H7 (cell line): ENCODE measurements around the gene PCDHGA4. TPM values are rescaled to one million over a fixed set of nuclear protein-coding genes. Genes with fewer than 3 reads are reported as not detected.
"Not testable (repeated sequence)": the region's sequence is repeated elsewhere in the genome, so short reads cannot be mapped to it uniquely, and the experiment has no call there.

ENCODE experiments used
- DNase-seq: peaks from one replicate; pipeline ENCODE4 v3.0.0; 2012
- H3K27me3 ChIP-seq: 2 replicates; pipeline ENCODE4 v1.6.0; 2011; ENCODE audit warnings: mild to moderate bottlenecking, low read length; ENCODE audit not compliant: control insufficient read depth, insufficient read depth
- H3K36me3 ChIP-seq: replicated peaks from 2 replicates; pipeline ENCODE4 v1.5.1; 2011; ENCODE audit warnings: low read length; ENCODE audit not compliant: control insufficient read depth, insufficient read depth
- H3K4me3 ChIP-seq: 2 replicates; pipeline ENCODE4 v1.5.1; 2011; ENCODE audit warnings: low read depth, mild to moderate bottlenecking, control low read depth, low read length, moderate library complexity; ENCODE audit not compliant: insufficient read depth
- total RNA-seq: library from RNA; depleted of rRNA; stranded (reverse); fragments of >200 nt; shearing (Covaris generic); gene quantifications from 2 replicates; pipeline ENCODE4 v1.2.3, GENCODE V29; 2014

PCDHGA4 gene
- total RNA-seq, 1 experiment from 2014 or later, result 0.03 TPM

- not testable (repeated sequence) for H3K4me3 ChIP-seq, DNase-seq, H3K36me3 ChIP-seq, H3K27me3 ChIP-seq
Observed at GRCh38 chr5:141340781-141341354, 14.0 kb upstream of the PCDHGA4 start.

GRCh38 chr5:141342773-141343172 lies 12.0 kb upstream of the PCDHGA4 start:
- H3K4me3 ChIP-seq, result no peak overlapping the region
- no peaks in the 10 kb centered on the region for H3K36me3 ChIP-seq
- no peaks in the 10 kb centered on the region for H3K27me3 ChIP-seq
- DNase-seq, result no peak

DNA sequence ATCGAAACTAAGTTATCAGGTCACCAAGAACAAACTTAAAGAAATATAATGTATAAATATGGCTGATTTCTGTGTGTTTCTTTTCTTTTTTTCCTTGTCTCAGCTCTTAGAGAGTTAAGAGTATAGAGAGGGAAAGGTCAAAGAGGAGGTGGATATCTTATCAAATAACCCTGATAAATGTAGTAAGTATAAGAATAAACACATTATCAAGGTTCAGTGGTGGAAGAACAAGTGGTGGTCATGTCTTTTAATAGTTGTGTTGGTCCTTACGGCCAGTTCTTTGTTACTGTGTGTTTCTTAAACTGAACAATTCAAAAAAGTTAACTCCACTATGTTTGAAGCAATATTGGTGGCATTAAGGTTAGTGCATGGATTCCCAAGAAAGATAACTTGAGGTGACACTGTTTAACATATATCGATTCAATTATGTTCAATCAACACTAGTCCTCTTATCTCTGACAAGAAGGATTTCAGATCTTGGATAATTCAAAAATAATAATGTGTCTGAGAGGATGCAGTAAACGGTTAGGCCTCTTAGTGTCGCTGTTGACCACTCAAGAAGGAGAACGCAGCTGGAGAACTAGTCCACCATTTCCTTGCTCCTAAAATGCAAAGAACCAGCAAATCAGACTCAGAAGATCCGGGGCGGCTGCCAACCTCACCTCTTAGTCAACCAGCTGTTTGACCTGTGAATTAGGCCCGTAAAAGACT lies 11.4 kb upstream of the PCDHGA4 start, which contains the start of gene PCDHGA3:
PCDHGA3 (plus strand) TSS at position 588 of the 711 bp plus-strand sequence. CDS start 205 bp downstream, outside the sequence.
- Histone ChIP-seq H3K4me3 (no peak within 1 kb of the TSS), H3K36me3 (no peaks in the 10 kb centered on the region), H3K27me3 (no peaks in the 10 kb centered on the region)
- DNase-seq, result peak; percentile 56

DNA sequence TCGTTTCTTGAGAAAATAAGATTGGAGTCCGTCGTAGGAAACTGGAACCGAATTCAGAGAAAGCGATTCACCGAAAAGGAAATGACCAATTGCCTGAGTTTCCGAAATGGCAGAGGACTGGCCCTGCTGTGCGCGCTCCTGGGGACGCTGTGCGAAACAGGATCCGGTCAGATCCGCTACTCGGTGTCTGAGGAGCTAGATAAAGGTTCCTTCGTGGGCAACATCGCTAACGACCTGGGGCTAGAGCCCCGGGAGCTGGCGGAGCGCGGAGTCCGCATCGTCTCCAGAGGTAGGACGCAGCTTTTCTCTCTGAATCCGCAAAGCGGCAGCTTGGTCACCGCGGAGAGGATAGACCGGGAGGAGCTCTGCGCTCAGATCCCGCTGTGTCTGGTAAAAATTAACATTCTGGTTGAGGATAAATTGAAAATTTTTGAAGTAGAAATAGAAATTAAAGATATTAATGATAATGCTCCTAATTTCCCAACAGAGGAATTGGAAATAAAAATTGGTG lies 10.8 kb upstream of the PCDHGA4 start:
- no peak for DNase-seq
- no peaks in the 10 kb centered on the region for H3K36me3 ChIP-seq
- H3K4me3 ChIP-seq, result no peak overlapping the region
- H3K27me3 ChIP-seq, result no peaks in the 10 kb centered on the region

GRCh38 chr5:141345327-141345726 lies 9.5 kb upstream of the PCDHGA4 start:
- no peak overlapping the region for H3K4me3 ChIP-seq
- DNase-seq, result no peak
- H3K36me3 ChIP-seq, result no peaks in the 10 kb centered on the region
- H3K27me3 ChIP-seq, result no peaks in the 10 kb centered on the region

GRCh38 chr5:141346017-141346416 lies 8.8 kb upstream of the PCDHGA4 start:
- DNase-seq, result not testable (repeated sequence)

GRCh38 chr5:141349917-141350619 lies 4.8 kb upstream of the PCDHGA4 start, which contains the start of gene PCDHGB1:
Gene PCDHGB1 (plus strand): TSS chr5:141350099. CDS start chr5:141350261, 162 bp downstream.
- peak; percentile 83 for DNase-seq
- no peaks in the 10 kb centered on the region for H3K27me3 ChIP-seq
- H3K4me3 ChIP-seq, result no peak within 1 kb of the TSS
- H3K36me3 ChIP-seq, result no peaks in the 10 kb centered on the region

More at GRCh38 chr5:141346017-141346416, 8.8 kb upstream of the PCDHGA4 start:
- not testable (repeated sequence) for H3K27me3 ChIP-seq, H3K36me3 ChIP-seq, H3K4me3 ChIP-seq

- no peak overlapping the region for H3K4me3 ChIP-seq
- no peak for DNase-seq
- no peaks in the 10 kb centered on the region for H3K36me3 ChIP-seq
- H3K27me3 ChIP-seq, result no peaks in the 10 kb centered on the region
Observed at GRCh38 chr5:141351591-141351990, 3.2 kb upstream of the PCDHGA4 start.

DNA sequence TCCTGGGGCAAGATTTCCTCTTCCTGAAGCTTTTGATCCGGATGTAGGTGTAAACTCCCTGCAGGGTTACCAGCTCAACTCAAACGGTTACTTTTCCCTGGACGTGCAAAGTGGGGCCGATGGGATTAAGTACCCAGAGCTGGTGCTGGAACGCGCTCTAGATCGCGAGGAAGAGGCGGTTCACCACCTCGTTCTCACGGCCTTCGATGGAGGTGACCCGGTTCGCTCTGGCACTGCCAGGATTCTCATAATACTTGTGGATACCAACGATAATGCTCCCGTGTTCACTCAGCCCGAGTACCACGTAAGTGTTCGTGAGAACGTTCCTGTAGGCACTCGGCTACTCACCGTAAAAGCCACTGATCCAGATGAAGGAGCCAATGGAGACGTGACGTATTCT lies 820 bp downstream of the PCDHGA4 start:
- no peaks in the 10 kb centered on the region for H3K27me3 ChIP-seq
- DNase-seq, result no peak
- no peaks in the 10 kb centered on the region for H3K36me3 ChIP-seq
- H3K4me3 ChIP-seq, result no peak overlapping the region

- Histone ChIP-seq H3K4me3 (no peak overlapping the region), H3K36me3 (no peaks in the 10 kb centered on the region), H3K27me3 (no peaks in the 10 kb centered on the region)
- no peak for DNase-seq
Observed at GRCh38 chr5:141356133-141356532, 1.3 kb downstream of the PCDHGA4 start.

DNA sequence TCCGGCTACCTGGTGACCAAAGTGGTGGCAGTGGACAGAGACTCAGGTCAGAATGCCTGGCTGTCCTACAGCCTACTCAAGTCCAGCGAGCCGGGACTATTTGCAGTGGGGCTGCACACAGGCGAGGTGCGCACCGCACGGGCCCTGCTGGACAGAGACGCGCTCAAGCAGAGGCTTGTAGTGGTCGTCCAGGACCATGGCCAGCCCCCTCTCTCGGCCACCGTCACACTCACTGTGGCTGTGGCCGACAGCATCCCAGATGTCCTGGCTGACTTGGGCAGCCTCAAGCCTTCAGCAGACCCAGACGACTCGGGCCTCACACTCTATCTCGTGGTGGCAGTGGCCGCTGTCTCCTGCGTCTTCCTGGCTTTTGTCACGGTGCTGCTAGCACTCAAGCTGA lies 2.1 kb downstream of the PCDHGA4 start:
- no peak overlapping the region for H3K4me3 ChIP-seq
- no peaks in the 10 kb centered on the region for H3K36me3 ChIP-seq
- DNase-seq, result no peak
- no peaks in the 10 kb centered on the region for H3K27me3 ChIP-seq

DNA sequence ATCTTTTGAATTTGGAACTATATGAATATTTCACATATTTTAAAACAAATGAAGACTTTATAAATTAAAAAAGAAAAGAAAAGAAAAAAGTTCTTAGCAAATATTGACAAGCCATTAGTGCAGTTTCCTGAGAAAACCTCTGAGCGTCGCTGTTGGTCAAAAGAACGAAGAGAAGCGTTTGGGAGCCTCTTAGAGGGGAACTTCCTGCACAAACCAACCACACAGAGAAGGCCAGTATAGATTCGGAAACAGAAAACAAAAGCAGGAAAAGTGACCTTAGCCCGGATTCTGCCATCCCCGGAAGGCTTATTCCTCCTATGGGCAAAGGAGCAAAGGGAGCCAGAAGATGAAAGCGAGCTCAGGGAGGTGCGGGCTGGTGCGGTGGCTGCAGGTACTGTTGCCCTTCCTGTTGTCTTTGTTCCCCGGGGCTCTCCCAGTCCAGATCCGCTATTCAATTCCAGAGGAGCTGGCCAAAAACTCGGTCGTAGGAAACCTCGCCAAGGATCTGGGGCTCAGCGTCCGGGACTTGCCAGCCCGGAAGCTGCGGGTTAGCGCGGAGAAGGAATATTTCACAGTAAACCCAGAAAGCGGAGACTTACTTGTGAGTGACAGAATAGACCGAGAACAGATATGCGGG lies 5.1 kb downstream of the PCDHGA4 start, which contains the start of gene PCDHGB2:
PCDHGB2 (plus strand) TSS at position 205 of the 637 bp plus-strand sequence; CDS start at position 347, 142 bp downstream.
- no peak within 1 kb of the TSS for H3K4me3 ChIP-seq
- no peaks in the 10 kb centered on the region for H3K27me3 ChIP-seq
- DNase-seq, result peak; percentile 80
- no peaks in the 10 kb centered on the region for H3K36me3 ChIP-seq

DNA sequence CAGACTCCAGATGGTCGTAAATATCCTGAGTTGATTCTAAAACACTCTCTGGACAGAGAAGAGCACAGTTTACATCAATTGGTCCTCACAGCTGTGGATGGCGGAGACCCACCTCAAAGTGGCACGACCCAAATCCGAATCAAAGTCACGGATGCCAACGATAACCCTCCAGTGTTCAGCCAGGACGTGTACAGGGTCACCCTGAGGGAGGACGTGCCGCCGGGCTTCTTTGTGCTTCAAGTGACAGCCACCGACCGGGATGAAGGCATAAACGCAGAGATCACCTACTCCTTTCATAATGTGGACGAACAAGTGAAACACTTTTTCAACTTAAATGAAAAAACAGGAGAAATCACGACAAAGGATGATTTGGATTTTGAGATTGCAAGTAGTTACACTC lies 5.9 kb downstream of the PCDHGA4 start:
- Histone ChIP-seq H3K27me3 (no peaks in the 10 kb centered on the region), H3K36me3 (no peaks in the 10 kb centered on the region), H3K4me3 (no peak overlapping the region)
- no peak for DNase-seq

GRCh38 chr5:141362719-141363118 lies 7.9 kb downstream of the PCDHGA4 start:
- Histone ChIP-seq H3K36me3 (no peaks in the 10 kb centered on the region), H3K27me3 (no peaks in the 10 kb centered on the region), H3K4me3 (no peak overlapping the region)
- no peak for DNase-seq
